ENCODE measurements around the gene APAF1.

Gene APAF1

DNA sequence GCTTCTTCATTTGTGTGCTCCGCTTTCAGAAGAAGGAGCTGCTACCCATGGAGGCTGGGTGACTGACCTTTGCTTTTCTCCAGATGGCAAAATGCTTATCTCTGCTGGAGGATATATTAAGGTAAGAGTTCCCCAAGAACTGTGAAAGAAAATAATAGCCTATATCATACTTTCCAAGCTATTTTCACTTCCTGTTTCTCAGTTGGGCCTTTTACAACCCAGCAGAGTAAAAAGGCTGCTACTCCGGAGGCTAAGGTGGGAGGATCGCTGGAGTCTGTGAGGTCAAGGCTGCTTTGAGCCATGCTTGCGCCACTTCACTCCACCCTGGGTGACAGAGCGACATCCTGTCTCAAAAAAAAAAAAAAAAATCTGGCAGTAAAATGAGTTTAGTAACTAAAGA lies 82.1 kb downstream of the APAF1 start:
- no peak for DNase-seq (ENCODE audit: low read depth)
- H3K4me3 ChIP-seq (ENCODE audit: low read depth, low read length), result no peak overlapping the region
- TF ChIP-seq, protein P1, sequence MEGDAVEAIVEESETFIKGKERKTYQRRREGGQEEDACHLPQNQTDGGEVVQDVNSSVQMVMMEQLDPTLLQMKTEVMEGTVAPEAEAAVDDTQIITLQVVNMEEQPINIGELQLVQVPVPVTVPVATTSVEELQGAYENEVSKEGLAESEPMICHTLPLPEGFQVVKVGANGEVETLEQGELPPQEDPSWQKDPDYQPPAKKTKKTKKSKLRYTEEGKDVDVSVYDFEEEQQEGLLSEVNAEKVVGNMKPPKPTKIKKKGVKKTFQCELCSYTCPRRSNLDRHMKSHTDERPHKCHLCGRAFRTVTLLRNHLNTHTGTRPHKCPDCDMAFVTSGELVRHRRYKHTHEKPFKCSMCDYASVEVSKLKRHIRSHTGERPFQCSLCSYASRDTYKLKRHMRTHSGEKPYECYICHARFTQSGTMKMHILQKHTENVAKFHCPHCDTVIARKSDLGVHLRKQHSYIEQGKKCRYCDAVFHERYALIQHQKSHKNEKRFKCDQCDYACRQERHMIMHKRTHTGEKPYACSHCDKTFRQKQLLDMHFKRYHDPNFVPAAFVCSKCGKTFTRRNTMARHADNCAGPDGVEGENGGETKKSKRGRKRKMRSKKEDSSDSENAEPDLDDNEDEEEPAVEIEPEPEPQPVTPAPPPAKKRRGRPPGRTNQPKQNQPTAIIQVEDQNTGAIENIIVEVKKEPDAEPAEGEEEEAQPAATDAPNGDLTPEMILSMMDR (IDR thresholded peaks at IDR 0.05; ENCODE audit: low read depth, low read length, missing control alignments), result no peak

DNA sequence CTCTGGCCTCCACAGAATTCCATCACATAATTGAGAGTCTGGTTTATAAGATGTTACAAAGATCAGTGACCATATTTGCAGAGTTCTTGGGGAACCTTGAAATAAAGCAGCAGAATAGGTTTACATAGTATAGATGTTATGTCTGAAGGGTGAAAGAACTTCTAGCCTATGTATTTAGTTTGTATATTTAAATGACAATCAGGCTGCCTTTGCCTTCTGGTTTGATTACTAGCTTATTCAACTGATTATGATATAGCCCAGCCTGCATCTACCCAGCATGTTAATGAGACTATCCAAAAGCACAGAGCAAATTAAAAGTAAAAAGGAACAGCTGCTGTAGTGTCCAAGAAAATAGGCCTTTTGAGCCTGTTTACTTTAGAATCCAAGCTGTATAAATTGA lies 85.3 kb downstream of the APAF1 start:
- H3K4me3 ChIP-seq (ENCODE audit: low read depth, low read length), result no peak overlapping the region
- TF ChIP-seq, protein P1 (IDR thresholded peaks at IDR 0.05; ENCODE audit: low read depth, low read length, missing control alignments), result no peak
- no peak for DNase-seq (ENCODE audit: low read depth)

DNA sequence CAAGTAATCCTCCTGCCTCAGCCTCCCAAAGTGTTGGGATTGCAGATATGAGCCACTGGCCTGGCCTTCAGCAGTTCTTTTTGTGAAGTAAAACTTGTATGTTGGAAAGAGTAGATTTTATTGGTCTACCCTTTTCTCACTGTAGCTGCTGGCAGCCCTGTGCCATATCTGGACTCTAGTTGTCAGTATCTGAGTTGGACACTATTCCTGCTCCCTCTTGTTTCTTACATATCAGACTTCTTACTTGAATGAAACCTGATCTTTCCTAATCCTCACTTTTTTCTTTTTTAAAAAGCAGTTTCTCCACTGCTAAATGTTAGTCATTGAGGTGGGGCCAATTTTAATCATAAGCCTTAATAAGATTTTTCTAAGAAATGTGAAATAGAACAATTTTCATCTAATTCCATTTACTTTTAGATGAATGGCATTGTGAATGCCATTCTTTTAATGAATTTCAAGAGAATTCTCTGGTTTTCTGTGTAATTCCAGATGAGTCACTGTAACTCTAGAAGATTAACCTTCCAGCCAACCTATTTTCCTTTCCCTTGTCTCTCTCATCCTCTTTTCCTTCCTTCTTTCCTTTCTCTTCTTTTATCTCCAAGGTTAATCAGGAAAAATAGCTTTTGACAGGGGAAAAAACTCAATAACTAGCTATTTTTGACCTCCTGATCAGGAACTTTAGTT lies 88.7 kb downstream of the APAF1 start:
- DNase-seq (ENCODE audit: low read depth), result no peak
- H3K4me3 ChIP-seq (ENCODE audit: low read depth, low read length), result no peak overlapping the region
- TF ChIP-seq, protein P1 (IDR thresholded peaks at IDR 0.05; ENCODE audit: low read depth, low read length, missing control alignments), result no peak

DNA sequence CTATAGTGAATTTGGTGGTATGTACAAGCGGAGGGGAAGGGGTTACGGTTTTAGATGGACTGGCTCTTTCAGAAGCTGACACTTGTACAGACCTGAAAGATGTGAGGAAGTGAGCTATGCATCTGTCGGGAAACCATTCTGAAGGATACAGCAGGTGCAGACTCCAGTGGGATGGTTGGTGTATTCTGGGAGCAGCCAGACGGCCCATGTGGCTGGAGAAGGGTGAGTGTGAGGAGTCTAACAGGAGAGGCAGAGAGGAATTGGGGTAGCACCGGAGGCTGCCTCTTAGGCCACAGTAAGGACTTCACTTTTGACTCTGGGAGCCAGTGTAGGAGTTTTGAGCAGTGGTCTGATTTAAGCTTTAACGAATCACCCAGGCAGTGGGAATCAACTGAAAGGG lies 90.7 kb downstream of the APAF1 start:
- DNase-seq (ENCODE audit: low read depth), result no peak
- TF ChIP-seq, protein P1 (IDR thresholded peaks at IDR 0.05; ENCODE audit: low read depth, low read length, missing control alignments), result no peak
- H3K4me3 ChIP-seq (ENCODE audit: low read depth, low read length), result no peak overlapping the region

DNA sequence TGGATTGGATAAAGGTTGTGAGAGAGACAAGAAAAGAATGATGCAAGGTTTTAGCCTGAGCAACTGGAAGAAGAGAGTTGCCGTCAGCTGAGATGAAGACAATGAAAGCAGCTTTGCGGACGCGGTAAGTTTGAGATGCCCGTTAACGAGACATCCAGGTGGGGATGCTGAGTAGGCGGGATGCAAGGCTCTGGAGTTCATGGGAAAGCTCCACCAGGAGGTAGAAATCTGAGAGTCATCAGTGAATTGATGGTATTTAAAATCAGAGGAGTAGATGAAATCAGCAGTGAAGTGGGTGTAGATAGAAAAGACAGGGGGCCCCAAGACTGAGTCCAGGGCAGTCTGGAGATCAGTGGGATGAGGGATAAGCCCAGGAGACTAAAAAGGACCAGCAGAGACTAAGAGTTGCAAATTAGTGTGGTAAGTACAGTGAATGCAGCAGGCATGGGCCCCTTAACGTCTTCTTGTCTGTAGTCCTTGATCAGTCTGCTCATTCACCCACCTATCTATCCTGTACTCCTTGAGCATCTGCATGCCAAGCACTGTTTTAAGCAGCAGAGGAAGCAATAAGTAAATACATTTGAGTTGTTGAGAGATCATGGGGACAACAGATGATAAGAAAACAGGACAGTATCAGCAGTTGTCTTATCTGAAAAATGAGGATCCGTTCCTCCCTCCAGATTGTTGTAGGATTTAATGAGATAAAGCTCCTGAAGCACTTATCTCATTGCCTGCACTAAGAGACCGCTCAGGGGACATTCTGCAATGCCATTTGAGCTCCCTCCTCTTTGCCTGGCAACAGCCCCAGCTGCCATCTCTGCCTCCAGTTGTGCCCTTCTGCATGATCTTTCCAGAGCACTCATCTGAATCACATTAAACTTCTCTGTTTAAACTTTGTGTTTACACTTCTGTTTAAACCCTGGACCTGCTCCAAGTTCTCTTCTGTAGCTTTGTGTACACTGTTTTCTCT lies 91.5 kb downstream of the APAF1 start:
- no peak for DNase-seq (ENCODE audit: low read depth)
- TF ChIP-seq, protein P1 (IDR thresholded peaks at IDR 0.05; ENCODE audit: low read depth, low read length, missing control alignments), result no peak
- no peak overlapping the region for H3K4me3 ChIP-seq (ENCODE audit: low read depth, low read length)

DNA sequence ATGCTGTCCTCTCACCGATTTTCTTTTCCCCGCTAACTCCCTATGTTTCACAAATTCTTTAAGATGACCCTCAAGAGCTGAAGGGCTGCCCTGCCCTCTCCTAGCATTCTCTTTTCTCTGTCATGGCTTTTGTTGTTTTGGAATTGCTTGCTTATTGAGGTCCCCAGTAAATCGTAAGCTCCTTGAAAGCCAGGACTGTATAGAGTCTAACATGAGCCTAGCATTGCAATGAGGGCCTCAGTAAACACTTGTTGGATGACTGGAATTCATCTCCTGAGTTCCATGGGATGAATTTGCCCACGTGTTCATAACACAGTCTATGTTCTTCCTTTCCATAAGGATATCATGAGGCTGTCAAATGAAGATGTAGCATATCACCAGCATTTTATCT lies 92.2 kb downstream of the APAF1 start:
- DNase-seq (ENCODE audit: low read depth), result no peak
- TF ChIP-seq, protein P1 (IDR thresholded peaks at IDR 0.05; ENCODE audit: low read depth, low read length, missing control alignments), result no peak

More for the DNA sequence above, 92.2 kb downstream of the APAF1 start:
- no peak overlapping the region for H3K4me3 ChIP-seq (ENCODE audit: low read depth, low read length)
